CD4-positive, alpha-beta T cell treated with Interleukin-6 at 100 ng/mL for 8 hours (primary cell): ENCODE results near the gene CCDC186.

ENCODE experiments used
- DNase-seq: peaks from one replicate; pipeline ENCODE4 v3.0.0-alpha.2; 2020; ENCODE audit warnings: mixed read lengths, low spot score

Gene CCDC186

GRCh38 chr10:114173921-114174694 is at the start of gene CCDC186:
Gene CCDC186, minus strand, starts transcription at chr10:114174203. Its CDS starts 10,935 bp downstream, at chr10:114163268.
- peak; percentile 97 for DNase-seq

DNA sequence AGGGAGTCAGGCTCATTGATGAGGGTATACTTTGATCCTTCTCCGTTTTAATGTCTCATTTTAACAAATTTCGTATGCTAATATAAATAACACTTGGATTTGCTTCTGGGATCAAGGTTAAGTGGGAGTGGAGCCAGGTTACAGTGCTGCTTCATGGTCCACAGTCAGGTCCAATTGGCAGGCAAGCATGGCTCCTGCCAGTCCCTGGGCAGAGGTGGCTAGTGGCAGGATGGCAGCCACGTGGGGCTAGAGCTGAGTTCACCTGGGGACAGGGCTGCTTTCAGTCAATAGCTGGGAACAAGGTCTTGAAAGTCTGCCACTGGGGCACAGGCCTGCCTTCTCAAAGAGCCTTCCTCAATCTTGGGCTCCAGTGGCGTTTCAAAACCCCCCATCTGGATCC is 49.1 kb upstream of the CCDC186 start:
- no peak for DNase-seq

DNA sequence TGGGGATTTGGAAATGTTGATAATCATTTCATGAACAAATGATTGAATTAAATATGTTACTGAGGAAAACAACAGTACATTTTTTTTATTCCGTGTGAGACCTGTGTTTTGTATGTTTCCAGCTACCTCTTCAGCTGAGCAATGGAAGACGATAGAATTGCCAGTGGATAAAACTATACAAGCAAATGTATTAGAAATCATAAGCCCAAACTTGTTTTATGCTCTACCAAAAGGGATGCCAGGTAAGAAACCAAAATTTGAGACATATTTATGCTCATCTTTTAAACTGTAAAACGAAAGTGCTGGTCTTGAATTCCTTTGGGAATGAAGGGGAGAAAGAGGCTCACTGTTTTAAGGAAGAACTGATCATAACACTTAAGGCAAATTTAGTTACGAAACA is 47.2 kb upstream of the CCDC186 start:
- DNase-seq = no peak

GRCh38 chr10:114220281-114220680 is 46.3 kb upstream of the CCDC186 start:
- no peak for DNase-seq

- no peak for DNase-seq
Observed at GRCh38 chr10:114215033-114215432, 41.0 kb upstream of the CCDC186 start.

GRCh38 chr10:114212153-114212552 is 38.1 kb upstream of the CCDC186 start:
- no peak for DNase-seq

DNA sequence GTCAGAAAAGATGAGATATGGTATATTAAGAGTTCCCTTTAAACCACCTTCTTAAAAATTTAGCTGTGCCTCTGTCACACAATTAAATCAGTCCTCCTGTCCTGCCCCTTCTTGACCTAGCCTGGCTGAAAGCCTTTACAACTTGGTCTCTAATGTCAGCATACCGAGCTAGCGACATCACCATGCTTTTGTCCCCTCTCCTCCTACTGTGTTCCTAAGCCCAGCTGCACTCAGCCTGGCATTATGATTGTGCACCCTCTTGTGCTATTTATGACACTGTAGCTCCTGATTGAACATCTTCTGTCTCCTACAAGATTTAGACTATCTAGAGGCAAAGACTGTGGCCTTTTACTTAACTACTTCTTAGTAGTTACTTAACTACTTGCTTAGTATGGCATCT is 34.3 kb upstream of the CCDC186 start:
- DNase-seq = no peak

DNA sequence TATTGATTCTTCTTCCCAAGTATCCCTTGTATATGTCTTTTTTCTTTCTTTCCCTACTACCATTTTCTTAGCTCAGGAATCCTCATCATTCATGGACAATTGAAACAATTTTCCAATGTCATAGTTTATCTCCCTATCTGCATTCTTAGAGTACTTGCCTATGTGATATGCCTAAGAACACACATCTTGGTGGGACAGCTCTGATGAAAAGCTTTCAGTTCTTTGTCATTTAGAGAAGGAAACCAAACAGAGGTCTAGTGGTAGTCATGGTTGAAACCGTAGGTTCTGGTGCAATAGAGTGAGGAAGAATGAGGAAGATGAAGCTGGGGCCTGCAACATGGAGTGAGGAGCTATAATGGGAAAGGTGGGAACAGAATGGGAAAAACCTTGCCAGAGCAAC is 33.3 kb upstream of the CCDC186 start:
- no peak for DNase-seq

DNA sequence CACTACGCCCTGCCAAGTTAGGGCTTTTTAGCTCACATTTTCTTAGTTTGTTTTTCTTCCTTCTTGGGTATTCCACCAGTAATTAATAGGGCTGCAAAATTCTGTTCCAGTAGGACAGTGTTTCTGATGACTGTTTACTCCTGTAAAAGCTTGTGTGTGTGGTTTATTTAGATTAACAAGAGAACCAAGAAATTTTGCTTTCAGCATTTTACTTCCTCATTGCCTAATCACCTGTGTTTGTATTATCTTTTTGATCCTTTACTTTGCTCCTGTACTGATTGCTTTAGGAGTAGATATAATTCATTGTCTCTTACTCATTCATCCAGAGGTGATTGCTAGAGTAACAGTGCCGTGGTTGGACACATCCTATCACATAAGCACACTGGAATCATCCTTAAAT is 32.9 kb upstream of the CCDC186 start:
- DNase-seq = no peak

- DNase-seq = no peak
Observed at GRCh38 chr10:114202812-114203211, 28.8 kb upstream of the CCDC186 start.

- no peak for DNase-seq
Observed at GRCh38 chr10:114199239-114199638, 25.2 kb upstream of the CCDC186 start.

- no peak for DNase-seq
Observed at GRCh38 chr10:114195079-114195478, 21.1 kb upstream of the CCDC186 start.

DNA sequence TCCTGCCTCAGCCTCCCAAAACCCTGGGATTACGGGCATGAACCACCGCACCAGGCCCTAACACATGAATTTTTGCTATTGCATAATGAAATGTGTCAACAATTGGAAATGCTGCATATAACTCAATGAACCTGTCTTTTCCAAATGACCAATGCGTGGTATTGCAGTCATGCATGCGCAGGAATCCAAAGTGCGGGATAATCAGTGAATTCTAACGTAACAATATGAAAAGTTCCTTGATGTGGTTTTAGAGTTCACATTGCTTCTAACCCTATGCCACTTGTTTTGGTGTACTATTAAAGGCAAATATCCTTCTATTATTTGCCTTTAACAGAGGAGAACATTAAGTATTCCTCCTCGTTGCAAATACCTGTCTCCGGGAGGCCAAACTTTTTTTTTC is 15.7 kb upstream of the CCDC186 start:
- no peak for DNase-seq

DNA sequence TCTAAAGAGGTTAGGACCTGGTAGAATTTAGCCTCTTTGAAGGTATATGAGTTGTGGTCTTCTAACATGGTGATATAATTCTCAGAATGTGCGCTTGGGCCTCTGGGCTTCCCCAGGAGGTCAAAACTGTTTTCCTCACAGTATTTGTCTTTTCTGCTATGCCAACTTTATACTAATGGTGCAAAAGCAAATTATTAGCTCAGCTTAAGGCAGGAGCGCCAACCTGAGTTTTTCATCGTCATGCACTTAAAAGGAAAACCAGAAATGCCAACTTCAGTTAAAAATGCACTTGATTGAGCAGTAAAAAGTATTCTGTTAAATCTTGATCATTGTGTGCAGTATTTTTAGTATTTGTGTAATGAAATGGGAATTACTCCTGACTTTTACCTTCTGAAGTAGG is 14.9 kb upstream of the CCDC186 start:
- no peak for DNase-seq

- no peak for DNase-seq
Observed at GRCh38 chr10:114188001-114188400, 14.0 kb upstream of the CCDC186 start.

DNA sequence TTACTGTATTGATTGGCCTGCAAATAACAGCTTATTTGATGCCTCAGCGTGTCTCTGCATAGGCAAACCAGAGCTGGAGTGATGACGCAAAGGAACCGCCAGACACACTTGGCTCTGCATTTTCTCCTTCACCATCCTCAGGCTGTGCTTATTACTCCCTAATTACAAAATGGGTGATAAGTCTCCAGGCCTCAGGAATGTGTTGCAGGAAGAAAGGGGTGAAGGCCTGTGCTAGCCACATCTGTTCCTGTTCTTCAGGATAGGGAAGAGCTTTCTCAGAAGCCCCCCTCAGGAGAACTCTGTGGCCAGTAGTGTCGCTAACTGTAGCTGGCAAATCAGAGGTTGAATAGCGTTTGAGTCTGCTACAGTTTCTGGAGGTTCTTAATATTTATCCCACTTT is 10.3 kb upstream of the CCDC186 start:
- no peak for DNase-seq

GRCh38 chr10:114183563-114183962 is 9.6 kb upstream of the CCDC186 start:
- DNase-seq = no peak

DNA sequence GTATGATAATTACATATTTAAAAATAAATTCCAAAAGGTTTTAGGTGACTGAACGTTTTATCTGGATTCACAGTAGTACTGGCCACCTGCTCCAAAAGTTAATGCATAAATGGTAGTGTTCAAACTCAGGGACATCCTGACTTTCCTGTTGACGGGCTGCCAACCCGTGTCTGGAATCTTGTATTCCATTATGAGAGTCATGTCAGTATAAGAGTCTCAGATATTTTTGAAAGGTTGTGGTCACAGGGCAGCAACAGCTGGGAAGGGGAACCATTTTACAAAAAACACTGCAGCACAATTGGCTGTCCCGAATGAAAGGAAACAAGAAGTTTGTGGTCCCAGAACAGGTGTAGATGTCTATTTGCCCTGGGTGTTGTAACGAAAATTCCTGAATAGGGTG is 8.0 kb upstream of the CCDC186 start:
- no peak for DNase-seq

DNA sequence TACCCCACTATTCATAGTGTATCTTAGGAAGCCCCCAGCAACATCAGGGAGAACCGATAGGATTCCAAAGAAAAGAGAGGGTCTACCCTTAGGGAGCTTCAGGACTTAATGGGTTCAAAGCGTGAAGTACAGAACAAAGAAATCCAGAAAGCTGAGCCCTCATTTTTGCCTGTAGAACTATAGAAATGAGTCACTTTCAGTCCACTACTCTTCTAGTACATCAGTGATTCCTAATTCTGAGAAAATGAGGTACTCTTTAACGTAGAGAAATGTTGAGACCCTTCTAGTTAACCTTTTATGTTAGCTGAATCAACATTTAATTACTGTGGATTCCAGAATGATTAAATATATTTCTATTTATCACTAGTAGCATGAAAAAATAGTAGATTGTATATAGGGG is 6.9 kb upstream of the CCDC186 start:
- no peak for DNase-seq

- no peak for DNase-seq
Observed at GRCh38 chr10:114179747-114180146, 5.7 kb upstream of the CCDC186 start.

DNA sequence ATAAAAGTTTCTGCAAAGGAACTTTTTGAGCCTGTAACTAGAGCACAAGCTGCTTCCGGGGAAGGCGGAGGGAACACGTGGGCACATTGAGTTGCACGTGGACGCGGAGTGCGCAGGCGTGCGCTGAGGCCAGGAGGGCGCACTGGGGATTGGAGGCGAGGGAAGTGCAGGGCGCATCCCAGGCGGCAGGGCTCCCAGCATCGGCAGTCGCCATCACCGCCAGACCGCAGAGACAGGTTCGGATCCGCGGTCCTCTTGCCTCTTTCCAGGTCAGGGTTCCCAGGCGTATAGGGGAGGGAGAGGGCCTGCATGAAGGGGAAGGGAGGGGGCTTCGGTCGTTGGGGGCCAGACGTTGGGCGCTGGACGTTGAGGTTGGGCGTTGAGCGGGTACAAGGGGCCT is 5.1 kb upstream of the CCDC186 start, which contains the start of gene TDRD1:
Gene TDRD1, plus strand, starts transcription at position 206 of the 400 bp plus-strand sequence. CDS start 8,479 bp downstream, outside the sequence.
- no peak for DNase-seq

DNA sequence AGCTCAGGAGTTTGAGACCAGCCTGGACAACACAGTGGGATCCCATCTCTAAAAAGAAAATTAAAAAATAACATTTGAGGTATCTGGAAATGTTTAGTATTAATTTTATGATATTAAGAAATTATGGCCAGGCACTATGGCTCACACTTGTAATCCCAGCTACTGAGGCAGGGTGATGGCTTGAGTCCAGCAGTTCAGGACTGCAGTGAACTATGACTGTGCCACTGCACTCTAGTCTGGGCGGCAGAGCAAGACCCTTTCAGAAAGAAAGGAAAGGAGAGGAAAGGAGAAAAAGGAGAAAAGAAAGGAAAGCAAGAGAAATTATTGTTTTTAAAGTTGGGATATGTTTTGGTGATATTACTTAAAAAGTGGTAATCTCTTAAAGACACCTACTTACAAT is 2.5 kb upstream of the CCDC186 start:
- DNase-seq = no peak

GRCh38 chr10:114175667-114176066 is 1.7 kb upstream of the CCDC186 start:
- DNase-seq = no peak

DNA sequence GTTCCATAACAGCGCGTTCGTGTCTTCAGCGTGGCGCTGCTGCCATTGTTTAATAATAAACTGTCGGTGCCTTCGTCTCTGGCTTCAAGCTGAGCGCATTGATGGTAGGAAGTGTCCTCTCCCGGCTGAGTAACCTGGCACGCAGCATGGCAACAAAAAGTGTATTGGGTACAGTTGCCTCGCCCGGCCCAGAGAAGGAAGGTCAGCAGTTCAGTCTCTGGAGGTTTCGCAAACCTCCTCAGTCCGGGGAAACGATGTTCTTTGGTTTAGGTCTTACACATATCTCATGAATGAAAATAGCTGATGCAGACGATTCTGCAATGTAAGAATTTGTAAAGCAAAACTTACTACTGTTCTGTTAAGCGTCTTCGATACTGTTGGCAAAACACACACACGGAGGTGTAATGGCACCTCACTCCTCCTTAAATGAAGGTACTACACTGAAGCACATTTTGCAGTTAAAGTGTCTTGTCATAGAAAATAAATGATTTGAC is 739 bp upstream of the CCDC186 start:
- no peak for DNase-seq
